HL-60 (cell line): ENCODE results near the gene DCHS2.

Source experiments
- CTCF ChIP-seq: IDR thresholded peaks from one replicate; pipeline ENCODE4 v1.5.1; 2011; ENCODE audit warnings: low read length, control low read depth, inconsistent platforms; ENCODE audit not compliant: insufficient read depth
- GABPA ChIP-seq: IDR thresholded peaks from 2 replicates; pipeline ENCODE4 v1.6.1; 2012; ENCODE audit warnings: low read depth
- POLR2AphosphoS5 ChIP-seq: IDR thresholded peaks from 2 replicates; pipeline ENCODE4 v1.6.1; 2012; ENCODE audit warnings: low read depth
- REST ChIP-seq: IDR thresholded peaks from 2 replicates; pipeline ENCODE4 v1.6.1; 2012; ENCODE audit warnings: low read depth; ENCODE audit not compliant: insufficient replicate concordance
- SPI1 ChIP-seq: IDR thresholded peaks from 2 replicates; pipeline ENCODE4 v1.6.1; 2012; ENCODE audit warnings: low read depth, mild to moderate bottlenecking, borderline replicate concordance

GRCh38 chr4:154427149-154427548 is 64.5 kb downstream of the DCHS2 start:
- no peak for TF ChIP-seq GABPA
- TF ChIP-seq CTCF: no peak
- no peak for TF ChIP-seq REST
- no peak for TF ChIP-seq POLR2AphosphoS5
- no peak for TF ChIP-seq SPI1
